DOHH2 (cell line): Measurements from ENCODE around the gene B4GALT2.

Source experiments
- CTCF ChIP-seq: fragments of 200-600 bp; sonication (generic); IDR thresholded peaks from one replicate; pipeline ENCODE4 v1.5.1; 2014; ENCODE audit warnings: antibody characterized with exemption, mild to moderate bottlenecking, low read depth, low read length; ENCODE audit not compliant: poor library complexity, severe bottlenecking
- EZH2phosphoT487 ChIP-seq: fragments of 200-600 bp; sonication (generic); IDR thresholded peaks from 2 replicates; pipeline ENCODE4 v1.6.1; 2017; ENCODE audit warnings: borderline replicate concordance, mild to moderate bottlenecking, antibody characterized with exemption, low read length, moderate library complexity, mixed read lengths

GRCh38 chr1:43980255-43981134 is 1.5 kb downstream of the B4GALT2 start:
- no peak for TF ChIP-seq CTCF
- TF ChIP-seq EZH2phosphoT487 = no peak
